H1 (cell line): ENCODE measurements around the gene ASCC3. TPM values are rescaled to one million over a fixed set of nuclear protein-coding genes. Genes with fewer than 3 reads are reported as not detected.

Experiments
- CTCF ChIA-PET: fragments of 300-600 bp; sonication (Branson Sonifier 250); formaldehyde crosslinking; loops from one replicate; lab custom pipeline; 2021; ENCODE audit not compliant: partially characterized antibody; lab: Charles Lee
- POLR2A ChIA-PET: fragments of 300-600 bp; sonication (Branson Sonifier 250); formaldehyde crosslinking; loops from one replicate; lab custom pipeline; 2021; ENCODE audit warnings: inconsistent platforms; ENCODE audit not compliant: partially characterized antibody; lab: Charles Lee
- DNase-seq, 2 experiments: peaks; one replicate each; pipeline versions ENCODE4 v3.0.0 to v3.0.0-alpha.2; 2010 to 2022; ENCODE audit warnings: low spot score in 2 of 2, low read depth in 1 of 2, mixed read lengths in 1 of 2
- FAIRE-seq: peaks from 2 replicates; lab custom pipeline; 2011; peaks lifted over from hg19 to GRCh38; lab: Jason Lieb, UNC
- H2AFZ ChIP-seq: 2 replicates; pipeline ENCODE4 v1.8.1; 2012; ENCODE audit warnings: low read length, inconsistent platforms
- H2AK5ac ChIP-seq: 2 replicates; pipeline ENCODE4 v1.6.1; 2013; ENCODE audit warnings: low read depth, low read length
- H2BK120ac ChIP-seq: replicated peaks from 2 replicates; pipeline ENCODE3; 2013; ENCODE audit warnings: low read depth, low read length, inconsistent platforms
- H2BK12ac ChIP-seq: 2 replicates; pipeline ENCODE4 v1.6.1; 2013; ENCODE audit warnings: low read depth, low read length
- H2BK15ac ChIP-seq: 2 replicates; pipeline ENCODE4 v1.6.1; 2013; ENCODE audit warnings: low read length
- H2BK20ac ChIP-seq: 2 replicates; pipeline ENCODE4 v1.6.1; 2013; ENCODE audit warnings: low read length
- H2BK5ac ChIP-seq: 2 replicates; pipeline ENCODE4 v1.6.1; 2013; ENCODE audit warnings: low read depth, low read length
- H3K14ac ChIP-seq: 2 replicates; pipeline ENCODE4 v1.6.1; 2013; ENCODE audit warnings: inconsistent platforms; ENCODE audit not compliant: insufficient read length
- H3K18ac ChIP-seq: 2 replicates; pipeline ENCODE4 v1.6.1; 2013; ENCODE audit warnings: low read length; ENCODE audit errors: extremely low read depth
- H3K23ac ChIP-seq: 2 replicates; pipeline ENCODE4 v1.6.1; 2013; ENCODE audit warnings: inconsistent platforms; ENCODE audit not compliant: insufficient read length
- H3K23me2 ChIP-seq: 2 replicates; pipeline ENCODE4 v1.6.1; 2013; ENCODE audit warnings: low read depth, low read length
- H3K27ac ChIP-seq: 2 replicates; pipeline ENCODE4 v1.6.1; 2011; ENCODE audit warnings: low read depth, low read length, inconsistent platforms
- H3K27me3 ChIP-seq, 4 experiments: replicated peaks in 1 of 4; 1 replicate in 1 of 4; 2 replicates in 3 of 4; pipeline versions ENCODE4 v1.6.1 to v1.8.1; 2011 to 2013; ENCODE audit warnings: low read length in 3 of 4, mild to moderate bottlenecking in 3 of 4, inconsistent platforms in 2 of 4, mixed read lengths in 2 of 4, moderate library complexity in 1 of 4; ENCODE audit not compliant: control insufficient read depth in 3 of 4, insufficient read depth in 3 of 4; ENCODE audit errors: extremely low read depth in 1 of 4
- H3K36me3 ChIP-seq, 4 experiments: 2 replicates each; pipeline versions ENCODE4 v1.6.1 to v1.8.1; 2011 to 2013; ENCODE audit warnings: mild to moderate bottlenecking in 4 of 4, low read length in 3 of 4, moderate library complexity in 2 of 4, control low read depth in 1 of 4, inconsistent platforms in 1 of 4; ENCODE audit not compliant: insufficient read depth in 4 of 4, control insufficient read depth in 2 of 4
- H3K4ac ChIP-seq: replicated peaks from 2 replicates; pipeline ENCODE3; 2013; ENCODE audit warnings: low read length, low read depth, mixed read lengths, inconsistent platforms; ENCODE audit not compliant: insufficient read length
- H3K4me1 ChIP-seq, 4 experiments: replicated peaks in 1 of 4; 1 replicate in 1 of 4; 2 replicates in 3 of 4; pipeline versions ENCODE4 v1.6.1 to v1.8.1; 2011 to 2013; ENCODE audit warnings: low read length in 3 of 4, inconsistent platforms in 2 of 4, mixed read lengths in 1 of 4; ENCODE audit not compliant: insufficient read depth in 4 of 4, control insufficient read depth in 3 of 4
- H3K4me2 ChIP-seq, 2 experiments: 2 replicates each; pipeline versions ENCODE4 v1.6.1 to v1.8.1; 2011 to 2013; ENCODE audit warnings: low read depth in 2 of 2, low read length in 2 of 2, control low read depth in 1 of 2, inconsistent platforms in 1 of 2, mild to moderate bottlenecking in 1 of 2; ENCODE audit not compliant: insufficient read depth in 1 of 2
- H3K4me3 ChIP-seq, 4 experiments: fragments of 200-600, 300-600 bp in 1 of 4; sonication (generic), shearing (Covaris generic), sonication (Bioruptor Twin) in 1 of 4; 2 replicates each; pipeline versions ENCODE4 v1.5.1 to v1.8.1; 2011 to 2016; ENCODE audit warnings: low read length in 4 of 4, low read depth in 3 of 4, control low read depth in 2 of 4, inconsistent platforms in 2 of 4, mild to moderate bottlenecking in 2 of 4, mixed read lengths in 1 of 4, moderate library complexity in 1 of 4; ENCODE audit not compliant: insufficient read depth in 2 of 4; ENCODE audit errors: extremely low read depth in 1 of 4
- H3K56ac ChIP-seq: replicated peaks from 2 replicates; pipeline ENCODE3; 2013; ENCODE audit warnings: low read depth, mild to moderate bottlenecking, mixed read lengths, low read length, inconsistent platforms; ENCODE audit not compliant: insufficient read length
- H3K79me1 ChIP-seq: 2 replicates; pipeline ENCODE4 v1.6.1; 2013; ENCODE audit warnings: low read depth, low read length, control low read depth
- H3K79me2 ChIP-seq, 2 experiments: 2 replicates each; pipeline versions ENCODE4 v1.6.1 to v1.8.1; 2012 to 2013; ENCODE audit warnings: low read length in 2 of 2, mild to moderate bottlenecking in 2 of 2, inconsistent platforms in 1 of 2; ENCODE audit not compliant: insufficient read depth in 2 of 2, control insufficient read depth in 1 of 2
- H3K9ac ChIP-seq, 4 experiments: replicated peaks in 1 of 4; 1 replicate in 1 of 4; 2 replicates in 3 of 4; pipeline versions ENCODE4 v1.6.1 to v1.8.1; 2011 to 2013; ENCODE audit warnings: low read depth in 3 of 4, low read length in 3 of 4, control low read depth in 2 of 4, mild to moderate bottlenecking in 2 of 4, moderate library complexity in 2 of 4, inconsistent platforms in 1 of 4; ENCODE audit errors: extremely low read depth in 1 of 4
- H3K9me3 ChIP-seq, 2 experiments: 2 replicates each; pipeline versions ENCODE4 v1.6.1 to v1.8.1; 2012 to 2013; ENCODE audit warnings: mild to moderate bottlenecking in 2 of 2, moderate library complexity in 2 of 2, control low read depth in 1 of 2, inconsistent platforms in 1 of 2, low read depth in 1 of 2, low read length in 1 of 2, mixed read lengths in 1 of 2; ENCODE audit not compliant: insufficient read depth in 2 of 2
- H4K20me1 ChIP-seq, 2 experiments: replicated peaks in 1 of 2; 2 replicates each; pipeline versions ENCODE3 to v1.8.1; 2011 to 2013; ENCODE audit warnings: inconsistent platforms in 2 of 2, low read length in 2 of 2, mild to moderate bottlenecking in 1 of 2; ENCODE audit not compliant: insufficient read depth in 2 of 2, control insufficient read depth in 1 of 2
- H4K5ac ChIP-seq: 2 replicates; pipeline ENCODE4 v1.6.1; 2013; ENCODE audit warnings: low read length, low read depth, mixed read lengths, inconsistent platforms; ENCODE audit not compliant: insufficient read length
- H4K8ac ChIP-seq: 2 replicates; pipeline ENCODE4 v1.8.0; 2013; ENCODE audit warnings: mild to moderate bottlenecking, moderate library complexity, low read length, inconsistent platforms; ENCODE audit not compliant: insufficient read depth; ENCODE audit errors: extremely low read depth
- H4K91ac ChIP-seq: replicated peaks from 2 replicates; pipeline ENCODE3; 2013; ENCODE audit warnings: low read length, mixed read lengths, inconsistent platforms; ENCODE audit not compliant: insufficient read length
- ATF2 ChIP-seq: IDR thresholded peaks from 2 replicates; pipeline ENCODE4 v1.6.1; 2012; ENCODE audit warnings: low read length, inconsistent platforms
- NANOG ChIP-seq: IDR thresholded peaks from 2 replicates; pipeline ENCODE4 v1.6.1; 2011; ENCODE audit warnings: low read length, low read depth, mild to moderate bottlenecking, inconsistent platforms; ENCODE audit not compliant: insufficient read depth, poor library complexity, severe bottlenecking
- RAD21 ChIP-seq, 2 experiments: IDR thresholded peaks in 1 of 2; conservative IDR thresholded peaks in 1 of 2; 2 replicates each; pipeline ENCODE4 v1.6.1; 2011; ENCODE audit warnings: low read depth in 2 of 2, low read length in 2 of 2, improper control_type of control experiment in 1 of 2, inconsistent platforms in 1 of 2, mild to moderate bottlenecking in 1 of 2, moderate library complexity in 1 of 2
- WGBS, 2 experiments: shearing (Covaris generic) in 1 of 2; methylation state at CpG; one replicate each; pipeline versions ENCODE4 v1.1.6 to v1.1.7; 2013 to 2015; ENCODE audit warnings: low lambda C conversion rate in 2 of 2, mixed read lengths in 2 of 2, inconsistent platforms in 1 of 2, low coverage in 1 of 2, missing lambda C conversion rate in 1 of 2; ENCODE audit not compliant: insufficient replicate concordance in 2 of 2, insufficient coverage in 1 of 2, insufficient read length in 1 of 2; ENCODE audit errors: extremely low coverage in 1 of 2, missing lambda C conversion rate in 1 of 2; 5-methylcytosine and 5-hydroxymethylcytosine counted together
- polyA plus RNA-seq, 7 experiments: library from polyadenylated mRNA; depleted of rRNA in 3 of 7; stranded (reverse) in 5 of 7; unstranded in 2 of 7; fragments of >200 nt in 5 of 7; fragments of 200-250 nt in 2 of 7; gene quantifications; 1 replicate in 5 of 7; 2 replicates in 1 of 7; 4 replicates in 1 of 7; pipeline versions ENCODE4 v1.2.1 to v1.2.3, GENCODE V29; 2011 to 2013; ENCODE audit warnings: missing spikeins in 2 of 7, mixed read lengths in 2 of 7
- total RNA-seq: library from RNA; stranded (reverse); fragmentation: NEBNext Ultra II Directional; extraction: Animal tissue kit (Norgen Biotek cat#: 25700); gene quantifications from 2 replicates; pipeline ENCODE4 v1.2.1, GENCODE V29; 2021

ASCC3 gene
- total and polyA plus RNA-seq, 2 of the 8 experiments (the other 6 are each of a cell fraction or from before 2014, with no cell fraction given), result 37.5 to 77.8 TPM

- Histone ChIP-seq H3K36me3 (no peaks in the 10 kb centered on the region; a peak in 1 of 8 replicates), H3K23ac (no peak overlapping the region), H2BK12ac (no peak overlapping the region), H2BK120ac (no peak overlapping the region), H4K5ac (no peak overlapping the region), H4K91ac (peak overlapping the region; percentile 2), H4K8ac (no peak overlapping the region), H2BK5ac (peak overlapping the region; percentile 82), H3K9ac (peak overlapping the region; percentile 59 to 75 (median 66); a peak in 5 of 7 replicates), H3K27me3 (no peaks in the 10 kb centered on the region), H3K23me2 (no peaks in the 10 kb centered on the region; the same call in 1 of the 2 replicates), H2AFZ (peak overlapping the region; percentile 72), H4K20me1 (peaks cover 0 to 2% of the 10 kb centered on the region in 2 experiments), H3K4me1 (peaks cover 5 to 25% (median 9%) of the 10 kb centered on the region in 4 experiments; a peak in 5 of 7 replicates), H3K9me3 (no peaks in the 10 kb centered on the region), H3K14ac (no peak overlapping the region), H3K79me1 (no peaks in the 10 kb centered on the region), H2BK15ac (no peak overlapping the region), H3K27ac (0 out of 2 replicates have a peak overlapping the region, but pooled peaks have one; percentile 55), H2BK20ac (no peak overlapping the region), H2AK5ac (no peak overlapping the region), H3K4me2 (peak overlapping the region; percentile 76 to 85), H3K4ac (no peak overlapping the region), H3K4me3 (peak overlapping the region; percentile 80 to 92 (median 84)), H3K79me2 (peaks cover 3 to 48% of the 10 kb centered on the region in 2 experiments; a peak in 3 of 4 replicates), H3K18ac (peak overlapping the region; percentile 61; the same call in 1 of the 2 replicates), H3K56ac (peak overlapping the region; percentile 63)
- TF ChIP-seq RAD21 (IDR thresholded peaks at IDR 0.05 in 1 of 2, conservative IDR thresholded peaks at IDR 0.05 in 1 of 2; ENCODE audit: low read depth in 2 of 2, low read length in 2 of 2) (no peak), NANOG (no peak), ATF2 (no peak)
- no peak for DNase-seq
- POLR2A ChIA-PET, result interaction anchor here (0.6 to 1.8 kb wide), 6 partner anchors 9 to 695 kb away, joined by 3 to 6 read pairs (median 3); no protein-coding TSS in a partner anchor
- FAIRE-seq, result no peak
- 49% methylated on average over 6 of the region's 6 CpGs; no CpG with 5 or more reads in 1 of the 2 experiments for WGBS, 2 experiments
- CTCF ChIA-PET, result interaction anchor here (1.3 kb wide), 1 partner anchor 26 kb away, joined by 3 read pairs; no protein-coding TSS in a partner anchor
These were observed 545 bp upstream of the ASCC3 start for GRCh38 chr6:100881707-100882040.
